Erythroblast (primary cell): ENCODE data around the gene SRF.

Source experiments
- GATA1 ChIP-seq: IDR thresholded peaks from 2 replicates; pipeline ENCODE4 v1.6.1; 2011; ENCODE audit warnings: low read depth, mild to moderate bottlenecking, control low read depth, low read length, moderate library complexity
- POLR2A ChIP-seq: IDR thresholded peaks from 2 replicates; pipeline ENCODE4 v1.6.1; 2011; ENCODE audit warnings: mild to moderate bottlenecking, low read length

DNA sequence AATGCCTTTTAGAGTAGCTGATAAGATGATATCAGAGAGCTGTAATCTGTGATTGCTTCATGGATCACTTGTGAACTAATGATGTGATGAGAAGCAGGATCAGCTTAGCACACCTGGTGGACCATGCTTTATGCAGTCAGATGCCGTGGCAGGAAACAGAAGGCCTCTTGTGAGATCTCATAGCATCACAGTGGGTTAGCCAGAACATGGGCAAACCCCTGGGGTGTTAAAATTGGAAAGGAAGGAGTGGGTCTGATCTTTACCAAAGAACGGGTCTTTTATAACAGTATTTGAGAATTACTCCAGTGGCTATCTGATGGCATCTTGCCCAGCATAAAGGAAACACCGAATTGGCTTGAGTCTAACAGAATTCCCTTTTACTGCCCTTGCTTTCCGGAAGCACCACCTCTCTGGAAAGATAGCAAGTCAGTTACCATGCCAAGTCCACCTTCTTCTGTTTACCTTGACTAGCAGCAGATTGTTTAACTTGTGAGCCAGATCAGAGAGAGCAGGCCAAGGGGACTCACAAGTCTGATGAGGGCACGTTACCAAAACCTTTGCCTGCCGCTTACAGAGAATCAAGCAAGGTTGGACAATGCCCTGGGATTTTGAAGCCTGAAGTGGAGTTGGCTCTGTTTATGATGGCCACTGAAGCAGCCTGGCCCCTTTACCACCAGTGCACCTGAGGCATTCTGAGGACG is 20.9 kb upstream of the SRF start:
- TF ChIP-seq POLR2A, result no peak
- TF ChIP-seq GATA1, result no peak
